ENCODE measurements around the gene FAF1.

The FAF1 gene

DNA sequence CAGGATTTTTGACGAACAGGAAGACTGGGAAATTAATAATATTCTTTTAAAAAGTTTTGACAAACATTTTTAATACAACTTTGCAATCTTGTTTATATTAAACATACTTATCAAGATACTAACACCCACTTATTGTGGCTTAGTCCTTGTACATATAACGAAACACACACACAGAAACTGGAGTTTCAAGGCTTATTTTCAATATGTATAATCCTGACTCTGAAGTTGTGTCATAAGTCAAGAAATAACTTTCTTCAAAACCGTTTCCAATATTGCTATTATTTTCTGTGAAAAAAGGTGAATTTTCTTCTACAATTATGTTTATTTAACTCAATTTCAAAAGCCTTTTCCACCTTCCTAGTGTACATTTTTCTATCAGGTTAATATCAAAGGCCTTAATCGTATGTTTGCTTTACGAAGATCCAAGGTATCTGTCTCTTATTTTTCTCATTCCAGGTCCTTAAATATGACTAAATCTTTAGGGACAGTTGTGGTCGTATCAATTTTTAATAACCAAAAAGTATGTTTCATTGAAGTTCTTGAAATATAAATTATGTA is 11.8 kb upstream of the FAF1 start:
- TF ChIP-seq, protein P1, sequence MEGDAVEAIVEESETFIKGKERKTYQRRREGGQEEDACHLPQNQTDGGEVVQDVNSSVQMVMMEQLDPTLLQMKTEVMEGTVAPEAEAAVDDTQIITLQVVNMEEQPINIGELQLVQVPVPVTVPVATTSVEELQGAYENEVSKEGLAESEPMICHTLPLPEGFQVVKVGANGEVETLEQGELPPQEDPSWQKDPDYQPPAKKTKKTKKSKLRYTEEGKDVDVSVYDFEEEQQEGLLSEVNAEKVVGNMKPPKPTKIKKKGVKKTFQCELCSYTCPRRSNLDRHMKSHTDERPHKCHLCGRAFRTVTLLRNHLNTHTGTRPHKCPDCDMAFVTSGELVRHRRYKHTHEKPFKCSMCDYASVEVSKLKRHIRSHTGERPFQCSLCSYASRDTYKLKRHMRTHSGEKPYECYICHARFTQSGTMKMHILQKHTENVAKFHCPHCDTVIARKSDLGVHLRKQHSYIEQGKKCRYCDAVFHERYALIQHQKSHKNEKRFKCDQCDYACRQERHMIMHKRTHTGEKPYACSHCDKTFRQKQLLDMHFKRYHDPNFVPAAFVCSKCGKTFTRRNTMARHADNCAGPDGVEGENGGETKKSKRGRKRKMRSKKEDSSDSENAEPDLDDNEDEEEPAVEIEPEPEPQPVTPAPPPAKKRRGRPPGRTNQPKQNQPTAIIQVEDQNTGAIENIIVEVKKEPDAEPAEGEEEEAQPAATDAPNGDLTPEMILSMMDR (IDR thresholded peaks at IDR 0.05; ENCODE audit: control extremely low read depth, extremely low read depth, low read depth, missing control alignments), result no peak
- CTCF ChIA-PET, result interaction anchor here (1.3 to 2.3 kb wide), 3 partner anchors 11 to 99 kb away, joined by 4 to 9 read pairs (median 6); partner anchors contain the start of gene FAF1
- POLR2A ChIA-PET, result no interaction called here
- no peak for DNase-seq (ENCODE audit: extremely low spot score)

DNA sequence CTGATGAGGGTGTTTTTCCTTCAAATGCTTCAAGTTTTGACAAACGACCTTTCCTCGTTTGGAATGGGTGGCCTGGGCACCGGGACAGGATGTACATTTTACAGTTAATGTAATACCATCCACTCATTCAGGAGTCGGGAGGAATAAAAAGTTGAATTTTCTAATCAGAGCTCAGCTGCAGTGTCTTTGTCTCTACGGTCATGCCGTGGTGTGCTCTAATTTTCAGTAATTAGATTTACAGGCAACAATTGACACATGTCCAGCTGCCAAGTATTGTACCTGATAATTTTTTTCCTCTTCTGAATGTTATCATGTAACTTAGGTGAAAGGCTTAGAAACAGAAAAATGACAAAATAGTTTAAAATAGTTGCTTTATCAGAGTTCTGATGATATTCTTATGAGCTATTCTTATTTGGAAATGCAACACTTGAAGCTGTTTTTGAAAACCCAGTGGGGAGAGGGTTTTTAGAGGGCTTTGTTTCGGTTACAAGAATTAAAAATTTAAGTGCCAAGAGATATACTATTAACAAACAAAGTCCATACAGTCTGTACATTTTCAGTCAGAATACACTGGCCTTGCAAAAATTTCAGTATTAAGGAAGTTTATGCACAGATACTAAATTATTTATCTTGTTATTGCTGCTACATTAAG is 11.0 kb upstream of the FAF1 start:
- ChIA-PET POLR2A (no interaction called here), CTCF (interaction anchor here (1.1 to 2.5 kb wide), 2 partner anchors 10 to 12 kb away, joined by 3 to 16 read pairs; partner anchors contain the start of gene FAF1)
- TF ChIP-seq, protein P1 (IDR thresholded peaks at IDR 0.05; ENCODE audit: control extremely low read depth, extremely low read depth, low read depth, missing control alignments), result no peak
- no peak for DNase-seq (ENCODE audit: extremely low spot score)

DNA sequence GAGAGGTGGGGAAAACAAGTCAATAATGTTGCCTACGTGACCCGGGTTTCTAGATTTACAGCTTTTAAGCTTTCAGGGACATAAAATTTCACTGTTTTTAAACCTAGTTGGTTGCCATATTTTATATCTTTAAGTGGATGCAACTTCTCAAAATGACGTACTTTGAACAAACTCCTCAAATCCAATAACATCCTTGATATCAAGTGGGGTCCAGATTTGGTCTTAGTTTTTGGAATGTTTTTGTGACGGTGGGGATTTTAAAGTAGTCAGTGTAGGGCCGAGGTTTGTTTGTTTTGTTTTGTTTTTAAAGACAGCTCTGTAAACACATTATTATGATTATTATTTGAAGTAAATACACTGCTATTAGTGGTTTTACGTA is 10.4 kb upstream of the FAF1 start:
- ChIA-PET CTCF (interaction anchor here (0.9 to 2.8 kb wide), 7 partner anchors 7 to 98 kb away, joined by 3 to 16 read pairs (median 6); partner anchors contain the start of gene FAF1), POLR2A (interaction anchor here (1.4 kb wide), 1 partner anchor 10 kb away, joined by 5 read pairs; the partner anchor contains the start of gene FAF1)
- no peak for DNase-seq (ENCODE audit: extremely low spot score)
- TF ChIP-seq, protein P1 (IDR thresholded peaks at IDR 0.05; ENCODE audit: control extremely low read depth, extremely low read depth, low read depth, missing control alignments), result no peak

DNA sequence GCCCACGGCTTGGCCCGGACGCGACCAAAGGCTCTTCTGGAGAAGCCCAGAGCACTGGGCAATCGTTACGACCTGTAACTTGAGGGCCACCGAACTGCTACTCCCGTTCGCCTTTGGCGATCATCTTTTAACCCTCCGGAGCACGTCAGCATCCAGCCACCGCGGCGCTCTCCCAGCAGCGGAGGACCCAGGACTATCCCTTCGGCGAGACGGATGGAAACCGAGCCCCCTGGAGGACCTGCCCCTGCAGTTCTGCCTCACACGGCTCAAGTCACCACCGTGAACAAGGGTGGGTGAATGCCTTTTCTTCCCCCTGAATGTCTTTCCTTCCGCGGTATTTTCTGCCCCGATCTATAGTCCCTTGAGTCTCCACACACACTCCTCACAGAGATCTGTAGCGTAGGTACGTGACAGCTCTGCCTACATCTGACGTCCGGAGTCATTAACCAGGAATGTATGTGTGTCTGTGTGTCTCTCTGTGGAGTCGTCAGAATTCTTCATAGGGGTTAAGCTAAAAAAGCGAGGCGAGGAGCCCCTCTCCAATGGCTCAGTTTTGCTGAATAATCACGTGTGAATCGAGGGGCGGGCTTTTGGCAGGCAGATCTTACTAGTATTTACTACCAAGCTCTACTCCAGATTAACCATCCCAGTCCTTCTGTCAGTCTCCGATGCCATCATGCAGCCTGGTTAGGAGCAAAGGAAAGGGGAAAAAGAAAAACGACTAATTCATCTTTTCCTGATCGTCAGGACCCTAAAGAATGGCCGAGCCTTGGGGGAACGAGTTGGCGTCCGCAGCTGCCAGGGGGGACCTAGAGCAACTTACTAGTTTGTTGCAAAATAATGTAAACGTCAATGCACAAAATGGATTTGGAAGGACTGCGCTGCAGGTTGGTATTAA is 9.8 kb upstream of the FAF1 start, which contains the start of gene CDKN2C:
Gene CDKN2C, plus strand, starts transcription at position 635 of the 898 bp plus-strand sequence. Its CDS starts 124 bp downstream, at position 759.
- DNase-seq (ENCODE audit: extremely low spot score), result peak; percentile 49
- ChIA-PET POLR2A (interaction anchor here (0.5 to 1.4 kb wide), 2 partner anchors 10 to 266 kb away, joined by 3 to 5 read pairs; partner anchors contain the start of genes FAF1 and RNF11), CTCF (interaction anchor here (0.9 to 2.8 kb wide), 7 partner anchors 8 to 97 kb away, joined by 3 to 16 read pairs (median 6); partner anchors contain the start of gene FAF1)
- TF ChIP-seq, protein P1 (IDR thresholded peaks at IDR 0.05; ENCODE audit: control extremely low read depth, extremely low read depth, low read depth, missing control alignments), result no peak

DNA sequence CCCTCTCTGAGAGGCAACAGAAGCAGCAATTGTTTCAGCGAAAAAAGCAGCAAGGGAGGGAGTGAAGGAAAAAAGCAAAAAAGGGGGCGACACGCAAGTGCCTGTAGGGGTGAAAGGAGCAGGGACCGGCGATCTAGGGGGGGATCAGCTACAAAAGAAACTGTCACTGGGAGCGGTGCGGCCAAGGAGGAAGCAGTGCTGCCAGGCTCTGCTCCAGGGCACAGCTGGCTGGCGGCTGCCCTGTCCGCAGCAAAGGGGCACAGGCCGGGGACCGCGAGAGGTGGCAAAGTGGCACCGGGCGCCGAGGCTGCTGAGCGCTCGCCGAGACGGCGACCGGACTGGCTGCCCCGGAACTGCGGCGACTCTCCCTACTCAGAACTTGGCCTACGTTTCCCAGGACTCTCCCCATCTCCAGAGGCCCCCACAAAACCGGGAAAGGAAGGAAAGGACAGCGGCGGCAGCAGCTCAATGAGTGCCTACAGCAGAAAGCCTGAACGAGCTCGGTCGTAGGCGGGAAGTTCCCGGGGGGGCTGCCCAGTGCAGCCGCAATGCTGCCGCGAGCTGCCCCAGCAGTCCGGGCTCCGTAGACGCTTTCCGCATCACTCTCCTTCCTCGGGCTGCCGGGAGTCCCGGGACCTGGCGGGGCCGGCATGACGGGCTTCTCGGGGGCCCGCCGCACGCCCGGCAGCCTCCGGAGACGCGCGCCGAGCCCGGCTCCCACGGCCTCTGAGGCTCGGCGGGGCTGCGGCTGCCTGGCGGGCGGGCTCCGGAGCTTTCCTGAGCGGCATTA is 8.9 kb upstream of the FAF1 start:
- TF ChIP-seq, protein P1 (IDR thresholded peaks at IDR 0.05; ENCODE audit: control extremely low read depth, extremely low read depth, low read depth, missing control alignments), result no peak
- CTCF ChIA-PET, result interaction anchor here (1.3 to 2.8 kb wide), 9 partner anchors 8 to 195 kb away, joined by 3 to 16 read pairs (median 6); partner anchors contain the start of gene FAF1
- POLR2A ChIA-PET, result interaction anchor here (0.5 to 1.4 kb wide), 3 partner anchors 8 to 267 kb away, joined by 3 to 9 read pairs (median 5); partner anchors contain the start of genes FAF1 and RNF11
- peak; percentile 60 for DNase-seq (ENCODE audit: extremely low spot score)

All from GM10248 (cell line).